Glutamatergic neuron (in vitro differentiated cells): ENCODE data around the gene TMC5. TPM values are rescaled to one million over a fixed set of nuclear protein-coding genes. Genes with fewer than 3 reads are reported as not detected.
"Not testable (repeated sequence)": the region's sequence is repeated elsewhere in the genome, so short reads cannot be mapped to it uniquely, and the experiment has no call there.

ENCODE experiments used
- DNase-seq: peaks from one replicate; pipeline ENCODE4 v3.0.0; 2022
- H3K27ac Mint-ChIP-seq: one replicate; pipeline ENCODE4 v1.8.0; 2020; ENCODE audit warnings: mild to moderate bottlenecking, mixed read lengths, inconsistent platforms; ENCODE audit not compliant: unreplicated experiment
- H3K27me3 Mint-ChIP-seq: one replicate; pipeline ENCODE4 v1.8.0; 2020; ENCODE audit warnings: mild to moderate bottlenecking, moderate library complexity, mixed read lengths, inconsistent platforms; ENCODE audit not compliant: unreplicated experiment
- H3K36me3 Mint-ChIP-seq: one replicate; pipeline ENCODE4 v1.8.0; 2020; ENCODE audit warnings: mild to moderate bottlenecking, mixed read lengths, inconsistent platforms; ENCODE audit not compliant: unreplicated experiment
- H3K4me1 Mint-ChIP-seq: one replicate; pipeline ENCODE4 v1.8.0; 2020; ENCODE audit warnings: mild to moderate bottlenecking, low read depth, mixed read lengths, inconsistent platforms; ENCODE audit not compliant: unreplicated experiment
- H3K4me3 Mint-ChIP-seq: one replicate; pipeline ENCODE4 v1.8.0; 2020; ENCODE audit warnings: mild to moderate bottlenecking, mixed read lengths, inconsistent platforms; ENCODE audit not compliant: unreplicated experiment
- H3K9me3 Mint-ChIP-seq: one replicate; pipeline ENCODE4 v1.8.0; 2020; ENCODE audit warnings: mild to moderate bottlenecking, moderate library complexity, mixed read lengths, inconsistent platforms; ENCODE audit not compliant: unreplicated experiment
- CTCF ChIP-seq: fragments of 200-600 bp; sonication (generic); IDR thresholded peaks from one replicate; pipeline ENCODE4 v1.5.0; 2021; ENCODE audit not compliant: partially characterized antibody, unreplicated experiment
- long read RNA-seq: library from polyadenylated mRNA; unstranded; transcript quantifications from one replicate; pipeline ENCODE4 v2.0.0, GENCODE V29; 2020; ENCODE audit not compliant: unreplicated experiment
- total RNA-seq: library from RNA; stranded (reverse); fragmentation: NEBNext Ultra II Directional; extraction: Animal tissue kit (Norgen Biotek cat#: 25700); gene quantifications from one replicate; pipeline ENCODE4 v1.2.1, GENCODE V29; 2021; ENCODE audit not compliant: unreplicated experiment

TMC5 gene
- total RNA-seq, result not detected
- long read RNA-seq, result 0 reads

DNA sequence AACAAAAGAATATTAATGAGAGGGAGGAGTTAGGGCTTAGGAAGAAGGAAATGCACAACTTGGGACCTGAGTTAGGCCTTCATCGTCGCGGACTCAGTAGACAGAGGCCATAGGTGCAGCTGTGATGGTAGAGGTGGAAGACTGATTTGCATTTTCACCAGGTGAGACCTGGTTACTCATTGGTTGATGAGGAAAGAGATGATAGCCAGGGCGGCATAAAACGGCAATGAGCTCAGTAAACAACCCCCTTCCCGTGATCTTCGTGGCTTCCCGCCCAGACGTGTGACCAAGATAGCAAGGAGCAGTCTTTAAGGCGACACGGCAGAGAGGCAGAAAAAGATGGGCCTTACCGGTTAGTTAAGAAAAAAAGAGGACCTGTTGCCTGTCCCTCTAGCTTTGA, at the start of gene TMC5:
TSS of gene TMC5 (plus strand) at position 244 of the 400 bp plus-strand sequence. CDS start 22,156 bp downstream, outside the sequence.
- H3K9me3 Mint-ChIP-seq, result peaks cover 3% of the 10 kb centered on the region

DNA sequence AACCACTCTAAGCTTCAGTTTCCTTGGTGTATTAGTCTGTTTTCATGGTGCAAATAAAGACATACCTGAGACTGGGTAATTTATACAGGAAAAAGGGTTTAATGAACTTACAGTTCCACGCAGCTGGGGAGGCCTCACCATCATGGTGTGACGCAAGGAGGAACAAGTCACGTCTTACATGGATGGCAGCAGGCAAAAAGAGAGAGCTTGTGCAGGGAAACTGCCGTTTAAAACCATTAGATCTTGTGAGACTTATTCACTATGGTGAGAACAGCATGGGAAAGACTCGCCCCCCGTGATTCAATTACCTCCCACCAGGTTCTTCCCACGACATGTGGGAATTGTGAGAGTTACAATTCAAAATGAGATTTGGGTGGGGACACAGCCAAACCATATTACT, 45.1 kb upstream of the TMC5 start:
- H3K4me3 Mint-ChIP-seq, H3K9me3 Mint-ChIP-seq, H3K27me3 Mint-ChIP-seq, H3K36me3 Mint-ChIP-seq, H3K27ac Mint-ChIP-seq, H3K4me1 Mint-ChIP-seq, DNase-seq: not testable (repeated sequence)

More for the DNA sequence above, at the start of gene TMC5:
- DNase-seq, result no peak
- no peak within 1 kb of the TSS for H3K27ac Mint-ChIP-seq
- H3K36me3 Mint-ChIP-seq, result no peaks in the 10 kb centered on the region
- H3K4me3 Mint-ChIP-seq, result no peak within 1 kb of the TSS
- TF ChIP-seq CTCF, result no peak
- no peaks in the 10 kb centered on the region for H3K4me1 Mint-ChIP-seq
- H3K27me3 Mint-ChIP-seq, result no peaks in the 10 kb centered on the region

- no peaks in the 10 kb centered on the region for H3K4me1 Mint-ChIP-seq
- H3K27ac Mint-ChIP-seq, result no peak overlapping the region
- DNase-seq, result no peak
- no peak overlapping the region for H3K4me3 Mint-ChIP-seq
- H3K27me3 Mint-ChIP-seq, result peaks cover 2% of the 10 kb centered on the region
- H3K9me3 Mint-ChIP-seq, result no peaks in the 10 kb centered on the region
- no peak for TF ChIP-seq CTCF
- no peaks in the 10 kb centered on the region for H3K36me3 Mint-ChIP-seq
These were observed 43.3 kb upstream of the TMC5 start for GRCh38 chr16:19374402-19374801.

DNA sequence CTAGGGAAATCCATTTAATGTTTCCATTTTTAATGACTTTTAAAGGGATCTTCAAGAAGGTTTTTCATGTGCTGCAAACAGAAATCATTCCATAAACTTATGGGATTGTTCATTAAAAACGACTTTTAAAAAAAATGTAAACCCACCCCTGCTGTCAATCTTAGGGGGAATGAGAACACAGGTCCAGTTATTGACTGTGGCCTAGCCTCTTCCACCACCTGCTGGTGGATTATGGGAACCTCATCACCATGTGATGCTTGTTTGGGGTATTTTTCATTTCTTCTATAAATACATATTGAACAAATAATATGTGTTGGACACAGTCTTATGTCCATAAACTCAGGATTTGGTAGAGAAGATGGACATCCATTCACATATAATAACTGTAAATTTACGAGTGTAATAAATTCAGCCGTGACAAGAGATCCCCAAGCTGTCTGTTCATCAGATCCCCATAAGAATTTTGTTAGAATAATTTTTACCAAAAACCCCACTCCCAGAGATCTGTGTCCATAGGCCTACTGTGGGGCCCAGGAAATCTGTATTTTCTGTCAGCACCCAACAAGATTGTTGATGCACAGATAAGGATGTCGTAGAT, 42.0 kb upstream of the TMC5 start:
- DNase-seq, result peak; percentile 58

GRCh38 chr16:19377864-19378263, 39.8 kb upstream of the TMC5 start:
- Mint-ChIP-seq H3K4me3 (no peak overlapping the region), H3K36me3 (no peaks in the 10 kb centered on the region), H3K27me3 (peaks cover 2% of the 10 kb centered on the region), H3K27ac (no peak overlapping the region), H3K4me1 (no peaks in the 10 kb centered on the region), H3K9me3 (no peaks in the 10 kb centered on the region)
- DNase-seq, result no peak
- TF ChIP-seq CTCF, result no peak

More for the DNA sequence above, 42.0 kb upstream of the TMC5 start:
- Mint-ChIP-seq H3K4me1 (no peaks in the 10 kb centered on the region), H3K4me3 (no peak overlapping the region), H3K27me3 (no peaks in the 10 kb centered on the region), H3K36me3 (no peaks in the 10 kb centered on the region), H3K9me3 (no peaks in the 10 kb centered on the region), H3K27ac (no peak overlapping the region)
- TF ChIP-seq CTCF, result peak; percentile 97
